ENCODE measurements around the gene EPHA3. TPM values are rescaled to one million over a fixed set of nuclear protein-coding genes. Genes with fewer than 3 reads are reported as not detected.

Gene EPHA3
- total and polyA plus RNA-seq, 4 donors, result 0.44 to 2.7 (median 1.2) TPM

DNA sequence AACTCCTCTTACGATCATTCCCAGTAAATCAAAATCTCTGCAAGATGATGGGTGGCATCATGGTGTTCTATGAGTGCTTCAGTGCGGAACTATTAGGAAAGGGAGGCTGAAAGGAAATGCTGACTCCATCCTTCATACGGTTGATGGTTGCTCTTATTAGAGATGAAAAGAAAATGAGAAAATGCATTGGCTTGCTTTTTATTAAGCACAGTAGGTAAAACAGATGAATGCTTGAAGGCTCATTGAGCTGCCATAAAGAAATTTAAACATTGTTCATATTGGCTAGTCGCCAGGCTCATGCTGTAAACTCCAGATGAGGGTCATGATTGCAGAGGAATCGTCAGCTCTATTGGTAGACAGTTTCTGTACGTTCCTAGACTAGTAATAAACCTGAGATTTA, 115.8 kb downstream of the EPHA3 start (continued):
- TF ChIP-seq RAD21 (IDR thresholded peaks at IDR 0.05) (no peak), TAF1 (conservative IDR thresholded peaks at IDR 0.05) (no peak), JUND (IDR thresholded peaks at IDR 0.05) (no peak), FOXA2 (IDR thresholded peaks at IDR 0.05) (no peak)

DNA sequence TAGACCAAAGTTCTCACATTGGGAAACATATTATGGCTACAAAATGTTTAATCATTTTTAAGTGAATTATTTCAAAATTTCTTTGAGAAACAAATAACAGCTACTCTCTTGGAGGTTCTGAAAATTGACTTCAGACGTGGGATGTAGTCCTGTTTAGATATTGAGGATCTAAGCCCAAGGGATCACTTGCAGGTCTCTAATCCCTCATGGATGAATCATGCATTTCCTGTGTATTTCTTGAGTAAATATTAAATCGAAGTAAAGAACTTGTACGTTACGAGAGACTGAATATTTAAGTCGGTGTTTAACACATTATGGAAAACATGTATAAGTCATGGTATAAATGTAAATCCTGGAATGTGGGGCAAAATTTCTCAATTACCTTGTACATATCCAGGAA, 119.8 kb downstream of the EPHA3 start:
- DNase-seq (ENCODE audit: low spot score), result no peak
- 74% methylated on average over 5 of the region's 5 CpGs for WGBS
- Histone ChIP-seq H3K36me3 (ENCODE audit: control insufficient read depth in 4 of 4, insufficient read depth in 3 of 4, low read depth in 1 of 4, low read length in 3 of 4) (no peaks in the 10 kb centered on the region), H3K9ac (ENCODE audit: low read depth in 1 of 2, low read length in 2 of 2) (no peak overlapping the region), H3K4me3 (ENCODE audit: low read depth in 1 of 3, low read length in 3 of 3) (no peak overlapping the region), H3K9me3 (ENCODE audit: control insufficient read depth in 4 of 4, low read length in 3 of 4) (no peaks in the 10 kb centered on the region), H3K27ac (ENCODE audit: low read depth in 1 of 2, low read length in 2 of 2) (no peak overlapping the region), H3K27me3 (ENCODE audit: control insufficient read depth in 4 of 4, insufficient read depth in 4 of 4, low read length in 3 of 4) (no peaks in the 10 kb centered on the region), H3K4me1 (ENCODE audit: control insufficient read depth in 4 of 4, insufficient read depth in 4 of 4, low read length in 3 of 4) (no peaks in the 10 kb centered on the region)
- TF ChIP-seq RAD21 (IDR thresholded peaks at IDR 0.05) (no peak), SP1 (IDR thresholded peaks at IDR 0.05) (no peak), HNF4G (IDR thresholded peaks at IDR 0.05) (no peak), YY1 (IDR thresholded peaks at IDR 0.05) (no peak), NR2F2 (IDR thresholded peaks at IDR 0.05) (no peak), GABPA (IDR thresholded peaks at IDR 0.05 in 1 of 2, conservative IDR thresholded peaks at IDR 0.05 in 1 of 2) (no peak), RXRA (IDR thresholded peaks at IDR 0.05) (no peak), JUND (IDR thresholded peaks at IDR 0.05) (no peak), EGR1 (IDR thresholded peaks at IDR 0.05; ENCODE audit: low read depth in 2 of 2) (no peak), FOXA1 (IDR thresholded peaks at IDR 0.05) (no peak), TAF1 (conservative IDR thresholded peaks at IDR 0.05) (no peak), HNF4A (conservative IDR thresholded peaks at IDR 0.05) (no peak)
- TF ChIP-seq, protein P1, sequence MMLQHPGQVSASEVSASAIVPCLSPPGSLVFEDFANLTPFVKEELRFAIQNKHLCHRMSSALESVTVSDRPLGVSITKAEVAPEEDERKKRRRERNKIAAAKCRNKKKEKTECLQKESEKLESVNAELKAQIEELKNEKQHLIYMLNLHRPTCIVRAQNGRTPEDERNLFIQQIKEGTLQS (IDR thresholded peaks at IDR 0.05), result no peak
- TF ChIP-seq, protein P2, sequence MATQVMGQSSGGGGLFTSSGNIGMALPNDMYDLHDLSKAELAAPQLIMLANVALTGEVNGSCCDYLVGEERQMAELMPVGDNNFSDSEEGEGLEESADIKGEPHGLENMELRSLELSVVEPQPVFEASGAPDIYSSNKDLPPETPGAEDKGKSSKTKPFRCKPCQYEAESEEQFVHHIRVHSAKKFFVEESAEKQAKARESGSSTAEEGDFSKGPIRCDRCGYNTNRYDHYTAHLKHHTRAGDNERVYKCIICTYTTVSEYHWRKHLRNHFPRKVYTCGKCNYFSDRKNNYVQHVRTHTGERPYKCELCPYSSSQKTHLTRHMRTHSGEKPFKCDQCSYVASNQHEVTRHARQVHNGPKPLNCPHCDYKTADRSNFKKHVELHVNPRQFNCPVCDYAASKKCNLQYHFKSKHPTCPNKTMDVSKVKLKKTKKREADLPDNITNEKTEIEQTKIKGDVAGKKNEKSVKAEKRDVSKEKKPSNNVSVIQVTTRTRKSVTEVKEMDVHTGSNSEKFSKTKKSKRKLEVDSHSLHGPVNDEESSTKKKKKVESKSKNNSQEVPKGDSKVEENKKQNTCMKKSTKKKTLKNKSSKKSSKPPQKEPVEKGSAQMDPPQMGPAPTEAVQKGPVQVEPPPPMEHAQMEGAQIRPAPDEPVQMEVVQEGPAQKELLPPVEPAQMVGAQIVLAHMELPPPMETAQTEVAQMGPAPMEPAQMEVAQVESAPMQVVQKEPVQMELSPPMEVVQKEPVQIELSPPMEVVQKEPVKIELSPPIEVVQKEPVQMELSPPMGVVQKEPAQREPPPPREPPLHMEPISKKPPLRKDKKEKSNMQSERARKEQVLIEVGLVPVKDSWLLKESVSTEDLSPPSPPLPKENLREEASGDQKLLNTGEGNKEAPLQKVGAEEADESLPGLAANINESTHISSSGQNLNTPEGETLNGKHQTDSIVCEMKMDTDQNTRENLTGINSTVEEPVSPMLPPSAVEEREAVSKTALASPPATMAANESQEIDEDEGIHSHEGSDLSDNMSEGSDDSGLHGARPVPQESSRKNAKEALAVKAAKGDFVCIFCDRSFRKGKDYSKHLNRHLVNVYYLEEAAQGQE (IDR thresholded peaks at IDR 0.05), result no peak
- TF ChIP-seq, protein P3, sequence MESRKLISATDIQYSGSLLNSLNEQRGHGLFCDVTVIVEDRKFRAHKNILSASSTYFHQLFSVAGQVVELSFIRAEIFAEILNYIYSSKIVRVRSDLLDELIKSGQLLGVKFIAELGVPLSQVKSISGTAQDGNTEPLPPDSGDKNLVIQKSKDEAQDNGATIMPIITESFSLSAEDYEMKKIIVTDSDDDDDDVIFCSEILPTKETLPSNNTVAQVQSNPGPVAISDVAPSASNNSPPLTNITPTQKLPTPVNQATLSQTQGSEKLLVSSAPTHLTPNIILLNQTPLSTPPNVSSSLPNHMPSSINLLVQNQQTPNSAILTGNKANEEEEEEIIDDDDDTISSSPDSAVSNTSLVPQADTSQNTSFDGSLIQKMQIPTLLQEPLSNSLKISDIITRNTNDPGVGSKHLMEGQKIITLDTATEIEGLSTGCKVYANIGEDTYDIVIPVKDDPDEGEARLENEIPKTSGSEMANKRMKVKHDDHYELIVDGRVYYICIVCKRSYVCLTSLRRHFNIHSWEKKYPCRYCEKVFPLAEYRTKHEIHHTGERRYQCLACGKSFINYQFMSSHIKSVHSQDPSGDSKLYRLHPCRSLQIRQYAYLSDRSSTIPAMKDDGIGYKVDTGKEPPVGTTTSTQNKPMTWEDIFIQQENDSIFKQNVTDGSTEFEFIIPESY (IDR thresholded peaks at IDR 0.05), result no peak
- TF ChIP-seq, protein P4, sequence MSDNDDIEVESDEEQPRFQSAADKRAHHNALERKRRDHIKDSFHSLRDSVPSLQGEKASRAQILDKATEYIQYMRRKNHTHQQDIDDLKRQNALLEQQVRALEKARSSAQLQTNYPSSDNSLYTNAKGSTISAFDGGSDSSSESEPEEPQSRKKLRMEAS (IDR thresholded peaks at IDR 0.05), result no peak
- TF ChIP-seq, protein P5, sequence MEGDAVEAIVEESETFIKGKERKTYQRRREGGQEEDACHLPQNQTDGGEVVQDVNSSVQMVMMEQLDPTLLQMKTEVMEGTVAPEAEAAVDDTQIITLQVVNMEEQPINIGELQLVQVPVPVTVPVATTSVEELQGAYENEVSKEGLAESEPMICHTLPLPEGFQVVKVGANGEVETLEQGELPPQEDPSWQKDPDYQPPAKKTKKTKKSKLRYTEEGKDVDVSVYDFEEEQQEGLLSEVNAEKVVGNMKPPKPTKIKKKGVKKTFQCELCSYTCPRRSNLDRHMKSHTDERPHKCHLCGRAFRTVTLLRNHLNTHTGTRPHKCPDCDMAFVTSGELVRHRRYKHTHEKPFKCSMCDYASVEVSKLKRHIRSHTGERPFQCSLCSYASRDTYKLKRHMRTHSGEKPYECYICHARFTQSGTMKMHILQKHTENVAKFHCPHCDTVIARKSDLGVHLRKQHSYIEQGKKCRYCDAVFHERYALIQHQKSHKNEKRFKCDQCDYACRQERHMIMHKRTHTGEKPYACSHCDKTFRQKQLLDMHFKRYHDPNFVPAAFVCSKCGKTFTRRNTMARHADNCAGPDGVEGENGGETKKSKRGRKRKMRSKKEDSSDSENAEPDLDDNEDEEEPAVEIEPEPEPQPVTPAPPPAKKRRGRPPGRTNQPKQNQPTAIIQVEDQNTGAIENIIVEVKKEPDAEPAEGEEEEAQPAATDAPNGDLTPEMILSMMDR (IDR thresholded peaks at IDR 0.05; ENCODE audit: low read depth, low read length, missing input control), result no peak

Data from liver (tissue), 9 donors.